GM21360 (cell line): ENCODE measurements around the gene ENOX2.
"Not testable (repeated sequence)": the region's sequence is repeated elsewhere in the genome, so short reads cannot be mapped to it uniquely, and the experiment has no call there.

Source experiments
- ATAC-seq: cut with Tn5 transposase; IDR thresholded peaks from one replicate; pipeline ENCODE4 v1.9.1; 2021; ENCODE audit warnings: mild to moderate bottlenecking, moderate library complexity; ENCODE audit not compliant: unreplicated experiment

ENOX2 gene

DNA sequence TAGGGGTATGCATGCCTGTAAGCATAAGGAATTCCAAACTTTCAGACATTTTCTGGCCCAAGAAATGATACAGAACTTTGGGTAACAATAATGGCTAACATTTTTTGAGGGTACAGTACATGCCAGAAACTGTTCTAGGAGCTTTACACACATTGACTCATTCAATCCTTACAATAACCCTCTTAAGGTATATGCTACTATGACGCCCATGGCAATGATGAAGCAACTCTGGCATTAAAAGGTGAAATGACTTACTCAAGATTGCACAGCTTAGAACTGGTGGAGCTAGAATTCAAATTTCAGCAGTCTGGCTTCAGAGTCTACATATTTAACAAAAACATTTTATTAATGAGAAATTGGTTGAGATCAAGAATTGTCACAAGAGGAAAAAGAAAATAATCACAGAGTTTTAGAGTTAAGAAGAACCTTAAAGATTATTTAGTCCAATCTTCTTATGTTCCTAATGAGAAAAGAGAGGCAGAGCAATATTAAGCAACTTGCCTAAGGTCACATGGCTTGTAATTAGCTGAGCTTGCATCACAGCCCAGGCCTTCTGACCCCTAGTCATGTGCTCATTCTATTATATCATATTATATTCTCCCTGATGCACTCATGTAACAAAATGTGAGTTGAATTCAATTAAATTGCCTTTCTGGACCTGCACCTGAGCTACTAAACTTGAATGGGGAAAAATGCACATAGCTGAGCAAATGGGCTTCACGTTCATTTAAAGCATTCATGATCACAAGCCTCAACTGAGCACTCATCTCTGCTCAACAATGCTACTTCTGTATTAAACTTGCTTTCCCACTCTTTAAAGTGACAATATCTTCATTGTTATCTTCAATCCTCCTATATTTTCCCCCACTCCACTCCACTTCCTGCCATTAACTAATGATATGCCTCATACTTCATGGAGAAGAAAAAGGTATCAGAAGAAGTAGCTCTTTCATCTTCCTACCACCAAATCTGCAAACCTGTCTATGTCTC, 73.2 kb downstream of the ENOX2 start:
- ATAC-seq, result no peak

DNA sequence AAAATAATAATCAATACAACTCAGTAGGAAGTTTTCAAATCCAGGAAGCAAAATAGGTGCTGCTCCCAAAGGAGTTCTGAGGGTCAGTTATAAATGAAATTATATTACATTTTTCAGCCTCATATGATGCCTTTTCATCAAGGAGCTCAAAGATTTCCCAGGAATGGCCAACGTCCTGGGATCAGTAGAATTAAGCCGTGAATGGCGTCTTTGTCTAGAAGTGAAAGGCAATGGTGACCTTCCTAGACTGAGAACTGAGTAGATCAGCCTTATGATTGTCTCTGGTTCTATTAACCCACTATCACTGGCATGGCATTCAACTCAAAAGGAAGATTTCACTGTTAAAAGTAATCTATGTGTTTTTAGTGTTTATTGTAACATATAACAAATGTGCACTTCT, 74.4 kb downstream of the ENOX2 start:
- ATAC-seq, result no peak

DNA sequence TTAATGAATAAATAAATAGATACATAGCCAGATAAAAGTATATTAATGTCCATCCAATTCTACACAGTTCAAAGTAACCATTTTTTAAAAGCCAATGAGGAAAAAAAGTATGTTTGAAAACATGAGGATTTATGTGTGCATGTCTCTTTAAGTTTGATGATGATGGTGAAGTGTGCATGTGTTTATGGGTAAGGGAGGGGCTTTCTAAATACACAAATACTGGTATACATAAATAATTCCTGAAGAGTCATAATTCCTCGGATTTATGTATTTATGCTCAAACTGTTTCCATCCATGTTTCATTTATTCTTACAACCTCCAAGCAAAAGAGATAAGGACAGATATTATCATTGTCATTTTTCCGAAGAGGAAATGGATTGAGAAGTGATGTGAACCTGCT, 75.4 kb downstream of the ENOX2 start:
- no peak for ATAC-seq

DNA sequence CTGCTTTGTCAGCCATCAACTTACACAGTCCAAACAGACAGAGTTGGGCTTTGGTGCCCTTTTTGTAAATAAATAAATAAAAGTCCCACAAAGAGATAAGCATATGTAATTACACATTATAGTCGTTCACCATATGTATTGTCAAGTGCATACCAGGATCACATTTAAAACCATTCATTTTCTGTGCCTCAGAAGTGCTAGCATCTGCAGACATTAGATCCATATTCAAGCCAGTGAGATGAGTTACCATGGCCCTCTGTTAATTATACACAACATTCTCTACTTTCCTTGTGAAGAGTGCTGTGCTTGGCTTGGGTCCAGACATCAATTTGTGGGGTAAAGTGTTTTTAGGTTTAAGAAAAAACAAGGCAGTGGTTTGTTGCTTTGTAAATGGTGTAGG, 76.8 kb downstream of the ENOX2 start:
- ATAC-seq, result no peak

DNA sequence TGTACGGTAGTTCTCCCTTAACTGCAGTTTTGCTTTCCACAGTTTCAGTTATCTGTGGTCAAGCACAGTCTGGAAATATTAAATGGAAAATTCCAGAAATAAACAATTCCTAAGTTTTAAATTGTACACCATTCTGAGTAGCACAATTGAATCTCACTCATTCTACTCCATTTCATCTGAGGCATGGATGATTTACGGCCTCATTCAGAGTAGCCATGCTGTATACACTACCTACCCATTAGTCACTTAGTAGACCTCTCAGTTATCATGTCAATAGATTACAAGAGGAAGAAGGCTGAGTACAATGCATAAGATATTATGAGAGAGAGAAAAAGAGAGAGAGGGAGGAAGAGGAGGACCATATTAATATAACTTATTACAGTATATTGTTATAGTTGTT, 77.5 kb downstream of the ENOX2 start:
- no peak for ATAC-seq

DNA sequence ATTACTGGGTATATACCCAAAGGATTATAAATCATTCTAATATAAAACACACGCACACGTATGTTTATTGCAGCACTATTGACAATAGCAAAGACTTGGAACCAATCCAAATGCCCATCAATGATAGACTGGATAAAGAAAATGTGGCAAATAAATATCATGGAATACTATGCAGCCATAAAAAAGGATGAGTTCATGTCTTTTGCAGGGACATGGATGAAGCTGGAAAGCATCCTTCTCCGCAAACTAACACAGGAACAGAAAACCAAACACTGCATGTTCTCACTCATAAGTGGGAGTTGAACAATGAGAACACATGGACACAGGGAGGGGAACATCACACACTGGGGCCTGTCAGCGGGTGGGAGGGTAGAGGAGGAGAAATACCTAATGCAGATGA, 83.6 kb downstream of the ENOX2 start:
- not testable (repeated sequence) for ATAC-seq

DNA sequence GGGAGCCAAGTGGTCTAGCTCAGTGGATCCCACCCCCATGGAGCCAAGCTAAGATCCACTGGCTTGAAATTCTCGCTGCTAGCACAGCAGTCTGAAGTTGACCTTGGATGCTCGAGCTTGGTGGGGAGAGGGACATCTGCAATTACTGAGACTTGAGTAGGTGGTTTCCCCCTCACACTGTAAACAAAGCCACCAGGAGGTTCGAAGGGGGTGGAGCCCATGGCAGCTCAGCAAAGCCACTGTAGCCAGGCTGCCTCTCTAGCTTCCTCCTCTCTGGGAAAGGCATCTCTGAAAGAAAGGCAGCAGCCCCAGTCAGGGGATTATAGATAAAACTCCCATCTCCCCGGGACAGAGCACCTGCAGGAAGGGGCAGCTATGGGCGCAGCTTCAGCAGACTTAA, 89.1 kb downstream of the ENOX2 start:
- not testable (repeated sequence) for ATAC-seq

DNA sequence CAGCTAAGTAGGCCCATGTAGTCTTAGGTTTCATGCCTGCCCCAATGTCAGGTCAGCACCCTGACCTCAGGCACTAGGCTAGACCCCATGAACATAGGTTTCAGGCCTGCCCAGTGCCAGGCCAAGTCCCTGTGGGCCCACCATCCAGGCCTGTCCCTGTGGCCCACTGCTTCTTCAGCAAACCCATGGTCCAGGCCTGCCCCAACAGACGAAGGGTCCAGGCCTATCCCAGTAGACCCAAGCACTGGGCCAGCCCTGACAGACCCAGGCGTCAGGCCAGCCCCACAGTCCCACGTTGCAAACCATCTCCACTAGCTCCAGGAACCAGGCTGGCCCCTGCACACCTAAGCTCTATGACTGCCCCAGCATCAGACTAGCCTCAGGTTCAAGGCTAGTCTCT, 92.4 kb downstream of the ENOX2 start:
- ATAC-seq, result no peak

DNA sequence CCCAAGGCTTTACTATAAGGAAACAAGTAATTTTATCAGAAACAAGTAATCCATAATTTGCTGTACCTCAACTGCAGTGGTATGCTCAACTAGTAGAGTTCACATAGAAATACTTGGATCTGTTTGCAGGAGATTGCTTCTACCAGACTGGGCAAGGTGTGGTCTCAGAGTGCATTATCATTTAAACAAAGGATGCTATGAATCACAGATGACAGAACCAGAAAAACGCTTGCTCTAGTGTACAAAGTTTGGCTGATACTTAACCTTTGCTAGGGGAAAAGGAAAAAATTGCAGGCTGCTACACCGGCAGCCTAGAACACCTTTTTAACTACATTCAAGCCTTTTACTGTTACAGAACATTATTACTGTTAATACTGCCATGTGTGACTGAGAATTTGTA, 97.1 kb downstream of the ENOX2 start:
- ATAC-seq, result no peak

DNA sequence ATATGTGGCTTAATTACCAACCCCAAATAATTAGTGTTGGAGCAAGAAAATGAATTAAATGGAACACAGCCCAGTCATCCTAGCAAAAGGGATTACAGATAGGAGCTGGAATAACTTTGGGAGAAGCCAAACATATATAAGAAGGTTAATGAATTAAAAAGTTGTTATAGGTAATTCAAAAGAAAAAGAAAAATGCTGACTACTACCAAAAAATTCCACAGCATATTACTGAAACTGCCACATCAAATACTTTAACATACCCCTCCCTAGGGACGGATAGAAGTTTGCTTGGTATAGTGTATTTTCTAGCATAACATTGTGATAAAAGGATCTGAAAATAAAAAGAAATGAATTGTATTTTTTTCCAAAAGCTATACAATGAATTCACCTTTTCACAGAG, 99.5 kb downstream of the ENOX2 start:
- ATAC-seq, result no peak

DNA sequence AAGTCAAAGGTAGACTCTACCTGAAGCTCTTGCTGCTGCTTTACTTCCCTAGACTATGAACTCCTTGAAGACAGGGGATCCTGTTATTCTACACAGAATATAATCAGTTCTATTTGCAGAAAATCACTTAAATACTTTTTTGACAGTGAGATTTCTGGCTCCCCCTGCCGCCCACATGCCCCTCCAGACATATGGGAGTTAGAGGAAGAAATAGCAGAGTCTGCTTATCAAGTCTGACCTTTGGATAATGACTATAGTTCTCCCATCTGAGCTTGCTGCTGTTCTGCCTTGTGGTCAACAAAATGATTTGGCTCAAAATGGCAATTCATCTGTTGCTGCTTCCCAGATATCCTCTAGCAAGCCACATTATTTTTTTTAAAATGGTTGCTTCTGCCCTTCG, 101.1 kb downstream of the ENOX2 start:
- ATAC-seq, result no peak

DNA sequence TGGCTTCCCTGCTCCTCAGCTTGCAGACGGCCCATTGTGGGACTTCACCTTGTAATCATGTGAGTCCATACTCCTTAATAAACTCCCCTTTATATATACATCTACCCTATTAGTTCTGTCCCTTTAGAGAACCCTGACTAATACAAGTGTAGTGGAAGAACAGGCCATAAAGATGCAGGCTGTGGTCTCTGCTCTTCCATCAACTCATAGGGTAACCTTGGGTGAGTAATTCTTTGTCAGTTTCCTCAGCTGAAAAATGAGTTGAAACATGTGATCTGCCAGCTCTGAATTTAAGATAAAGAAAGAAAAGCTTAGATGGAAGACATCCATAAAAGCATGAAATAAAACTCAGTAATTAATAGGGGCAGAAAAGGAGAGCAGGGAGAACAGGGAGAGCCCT, 103.6 kb downstream of the ENOX2 start:
- ATAC-seq, result no peak

DNA sequence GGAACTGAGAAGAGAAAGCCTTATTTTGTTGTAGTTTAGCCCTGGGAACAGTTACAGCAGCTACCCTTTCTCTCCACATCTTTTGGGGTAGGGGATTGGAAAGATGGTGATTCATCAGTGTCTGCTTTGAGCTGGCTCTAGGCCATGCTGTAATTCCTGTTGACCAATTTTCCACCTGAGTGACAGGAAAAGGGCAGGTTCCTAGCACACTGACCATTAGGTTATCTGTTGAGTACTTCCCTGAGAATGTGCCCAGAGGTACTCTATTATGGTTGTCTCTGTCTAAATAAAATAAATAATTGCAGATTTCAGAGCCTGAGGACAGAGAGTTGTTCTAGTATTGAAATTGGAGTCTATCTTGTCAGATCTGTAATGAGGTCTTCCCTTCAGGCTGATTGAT, 109.0 kb downstream of the ENOX2 start:
- ATAC-seq, result no peak

DNA sequence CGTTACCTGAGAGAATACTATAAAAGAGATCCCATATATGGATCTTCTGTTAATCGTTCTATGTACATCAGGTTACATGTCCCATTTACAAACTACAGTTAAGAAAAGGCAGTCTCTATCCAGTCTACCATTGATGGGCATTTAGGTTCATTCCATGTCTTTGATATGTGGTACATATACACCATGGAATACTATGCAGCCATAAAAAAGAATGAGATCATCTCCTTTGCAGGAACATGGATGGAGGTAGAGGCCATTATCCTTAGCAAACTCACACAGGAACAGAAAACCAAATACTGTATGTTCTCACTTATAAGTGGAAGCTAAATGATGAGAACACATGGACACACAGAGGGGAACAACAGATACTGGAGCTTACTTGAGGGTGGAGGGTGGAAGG, 111.1 kb downstream of the ENOX2 start:
- ATAC-seq, result not testable (repeated sequence)

DNA sequence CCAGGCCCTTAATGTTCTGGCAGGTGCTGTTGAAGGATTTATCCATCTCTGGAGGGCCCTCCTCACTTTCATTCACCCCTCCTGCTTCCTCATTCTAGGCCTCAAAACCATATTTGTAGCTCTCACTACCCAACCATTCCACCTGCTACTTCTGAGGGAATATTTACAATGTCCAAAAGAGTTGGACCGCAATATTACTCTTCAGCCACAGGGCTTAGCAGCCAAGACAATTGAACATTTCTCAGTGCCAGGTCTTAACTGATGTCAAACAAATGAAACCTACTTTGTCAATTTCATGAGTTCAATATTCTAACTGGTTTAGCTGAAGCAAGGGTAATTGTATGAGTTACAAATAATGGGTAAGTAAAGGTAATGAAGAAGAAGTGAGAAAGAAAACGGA, 113.2 kb downstream of the ENOX2 start:
- no peak for ATAC-seq

DNA sequence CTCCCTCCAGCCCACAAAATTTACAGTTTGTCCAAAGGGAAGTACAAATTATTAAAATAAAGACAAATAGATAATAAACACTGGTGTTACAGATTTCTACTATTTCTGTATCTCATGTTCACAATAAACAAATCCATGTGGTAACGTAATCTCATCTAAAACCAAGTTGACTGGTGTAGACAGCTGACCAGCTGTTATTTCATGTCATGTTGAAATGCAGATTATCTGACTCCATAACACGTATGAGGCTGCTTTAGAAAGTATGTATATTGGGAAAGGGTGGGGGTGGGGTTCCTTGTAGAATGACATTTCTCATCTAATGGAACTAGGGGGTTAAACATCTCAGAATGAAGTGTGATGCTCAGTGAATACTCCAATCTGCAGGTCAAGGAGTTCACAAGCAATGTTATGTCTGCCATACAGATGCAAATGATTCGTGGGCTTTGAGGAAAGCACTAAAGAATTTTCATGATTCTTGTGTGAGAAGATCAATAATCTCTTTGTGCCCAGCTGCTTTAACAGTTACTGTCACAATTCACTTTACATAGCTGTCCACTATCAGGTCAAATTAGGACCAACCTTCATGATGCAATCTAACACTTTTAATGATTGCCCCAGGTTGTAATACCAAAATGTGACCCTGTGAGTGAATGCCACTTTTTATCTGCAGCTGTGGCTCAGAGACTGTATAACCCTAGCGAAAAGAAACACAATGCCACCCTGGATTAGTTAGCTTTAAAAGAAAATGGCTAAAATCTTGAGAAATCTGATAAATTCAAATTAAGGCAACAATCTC, 114.0 kb downstream of the ENOX2 start:
- no peak for ATAC-seq

DNA sequence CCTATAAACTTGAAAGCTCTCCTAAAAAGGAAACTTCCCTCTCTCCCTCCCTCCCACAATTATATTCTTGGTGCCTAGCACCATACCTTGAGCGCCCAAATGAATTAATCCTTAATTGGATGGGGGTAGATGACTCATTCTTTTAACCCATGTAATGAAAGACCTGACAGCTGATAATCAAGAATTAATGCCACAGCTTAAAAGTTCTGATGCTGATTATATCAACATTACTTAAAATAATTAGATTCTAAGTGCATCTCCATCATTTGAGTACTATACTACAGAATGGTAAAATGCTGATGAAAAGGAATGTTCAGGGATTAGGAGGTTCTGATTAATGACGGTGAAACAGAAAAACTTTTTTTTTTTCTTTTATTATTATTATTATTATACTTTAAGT, 117.0 kb downstream of the ENOX2 start:
- no peak for ATAC-seq

DNA sequence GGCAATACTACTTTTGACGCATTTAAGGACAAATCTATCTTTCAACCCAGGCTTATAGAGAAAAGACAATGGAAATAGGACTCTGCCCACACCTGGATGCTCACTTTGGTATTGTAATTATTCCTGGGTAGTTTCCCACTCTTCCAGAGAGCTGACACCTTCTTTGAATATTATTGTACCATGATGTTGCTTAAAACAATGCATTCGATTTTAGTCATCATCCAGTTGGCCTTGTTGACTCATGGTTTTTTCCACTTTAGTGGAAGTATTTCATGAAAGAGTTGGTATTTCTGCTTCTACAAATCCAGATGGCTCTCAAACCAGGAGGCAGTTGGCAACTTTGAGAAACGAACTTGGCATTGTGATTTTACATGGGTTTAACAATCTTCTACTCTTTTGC, 124.2 kb downstream of the ENOX2 start:
- no peak for ATAC-seq

DNA sequence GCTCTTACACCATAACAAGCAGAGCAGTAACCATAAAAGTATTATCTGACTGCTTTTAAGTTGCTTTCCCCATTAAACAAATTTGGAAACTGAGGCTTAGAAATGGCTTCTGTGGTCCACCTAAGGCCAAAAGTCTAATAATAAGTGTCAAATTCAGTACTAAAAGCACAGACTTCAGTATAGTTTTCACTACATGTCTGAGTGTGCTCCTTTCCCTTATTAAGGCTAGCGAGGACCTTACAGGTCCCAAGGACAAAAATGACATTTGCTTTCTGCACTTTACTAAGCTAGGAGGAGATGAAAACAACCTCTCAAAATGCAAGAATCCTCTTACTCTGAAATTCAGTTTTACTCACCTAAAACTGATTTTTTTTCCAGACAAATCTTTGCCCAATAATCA, 127.2 kb downstream of the ENOX2 start:
- no peak for ATAC-seq

DNA sequence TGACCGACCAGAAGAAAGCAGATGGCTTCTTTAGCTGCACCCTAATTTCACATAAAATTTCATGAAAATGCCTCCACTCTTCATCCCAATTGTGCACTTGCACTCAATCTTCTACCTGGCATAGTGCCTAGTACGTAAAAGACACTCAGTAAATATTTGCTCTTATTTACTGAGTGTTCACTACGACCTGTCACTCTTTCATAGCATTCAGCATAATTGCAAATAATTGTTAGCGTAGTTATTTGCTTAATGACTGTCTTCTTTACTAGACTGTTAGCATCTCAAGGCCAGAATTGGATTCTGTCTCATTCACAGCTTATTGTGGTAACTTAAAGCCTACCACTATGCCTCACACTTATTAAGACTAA, 130.2 kb downstream of the ENOX2 start:
- no peak for ATAC-seq

DNA sequence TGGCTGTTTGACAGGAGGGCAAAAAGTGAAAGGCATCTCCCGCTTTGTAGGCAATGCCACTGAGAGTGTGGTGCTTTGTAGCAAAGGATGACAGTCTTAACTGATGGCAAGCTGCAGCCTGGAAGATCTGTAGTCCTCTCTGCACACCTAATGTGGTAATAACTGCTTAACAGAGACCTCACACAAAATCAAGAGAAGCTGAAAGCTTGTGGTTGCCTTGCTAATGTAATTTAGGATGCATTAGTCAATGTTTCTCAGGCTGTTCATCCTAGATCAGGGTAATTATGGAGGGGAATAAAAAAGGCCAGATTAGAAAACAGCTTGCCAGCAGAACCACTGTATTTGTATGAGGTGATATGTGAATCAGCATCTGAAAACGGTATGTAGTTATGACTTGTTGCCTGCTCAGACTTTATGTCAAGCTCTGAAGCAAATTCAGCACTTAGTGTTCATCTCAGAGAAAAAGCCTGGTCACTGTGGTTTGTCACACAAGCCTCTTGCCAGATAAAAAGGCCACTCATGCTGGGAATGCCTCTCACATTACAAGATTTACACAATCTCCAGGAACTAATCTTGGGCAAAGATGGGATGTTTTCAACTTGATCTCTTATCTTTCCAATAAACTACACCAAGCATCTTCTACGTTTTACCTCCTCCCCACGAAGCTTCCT, 130.8 kb downstream of the ENOX2 start:
- ATAC-seq, result no peak

DNA sequence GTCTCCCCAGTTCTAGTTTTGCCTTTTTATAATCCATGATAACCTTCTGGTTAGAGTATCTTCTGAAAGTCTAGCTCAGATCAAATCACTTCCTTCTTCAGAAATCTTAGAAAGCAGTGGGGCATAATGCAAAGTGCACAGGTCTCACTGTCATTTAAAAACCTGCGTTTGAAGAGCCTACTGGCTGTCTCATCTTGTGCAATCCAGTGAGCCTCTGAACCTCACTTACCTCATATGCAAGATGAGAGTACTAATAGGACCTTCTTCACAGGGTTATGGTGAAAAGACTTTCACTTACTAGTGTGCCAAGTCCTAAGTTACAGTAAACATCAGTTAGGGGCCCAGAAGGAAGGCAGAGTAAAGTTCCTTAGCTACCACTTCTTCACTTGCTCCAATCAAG, 131.4 kb downstream of the ENOX2 start:
- ATAC-seq, result no peak
